ENCODE data around the gene SFSWAP.
A peak's percentile ranks its signal among the peaks of the same experiment; 100 is the strongest.
"Not testable (repeated sequence)": the region's sequence is repeated elsewhere in the genome, so short reads cannot be mapped to it uniquely, and the experiment has no call there.

The SFSWAP gene

DNA sequence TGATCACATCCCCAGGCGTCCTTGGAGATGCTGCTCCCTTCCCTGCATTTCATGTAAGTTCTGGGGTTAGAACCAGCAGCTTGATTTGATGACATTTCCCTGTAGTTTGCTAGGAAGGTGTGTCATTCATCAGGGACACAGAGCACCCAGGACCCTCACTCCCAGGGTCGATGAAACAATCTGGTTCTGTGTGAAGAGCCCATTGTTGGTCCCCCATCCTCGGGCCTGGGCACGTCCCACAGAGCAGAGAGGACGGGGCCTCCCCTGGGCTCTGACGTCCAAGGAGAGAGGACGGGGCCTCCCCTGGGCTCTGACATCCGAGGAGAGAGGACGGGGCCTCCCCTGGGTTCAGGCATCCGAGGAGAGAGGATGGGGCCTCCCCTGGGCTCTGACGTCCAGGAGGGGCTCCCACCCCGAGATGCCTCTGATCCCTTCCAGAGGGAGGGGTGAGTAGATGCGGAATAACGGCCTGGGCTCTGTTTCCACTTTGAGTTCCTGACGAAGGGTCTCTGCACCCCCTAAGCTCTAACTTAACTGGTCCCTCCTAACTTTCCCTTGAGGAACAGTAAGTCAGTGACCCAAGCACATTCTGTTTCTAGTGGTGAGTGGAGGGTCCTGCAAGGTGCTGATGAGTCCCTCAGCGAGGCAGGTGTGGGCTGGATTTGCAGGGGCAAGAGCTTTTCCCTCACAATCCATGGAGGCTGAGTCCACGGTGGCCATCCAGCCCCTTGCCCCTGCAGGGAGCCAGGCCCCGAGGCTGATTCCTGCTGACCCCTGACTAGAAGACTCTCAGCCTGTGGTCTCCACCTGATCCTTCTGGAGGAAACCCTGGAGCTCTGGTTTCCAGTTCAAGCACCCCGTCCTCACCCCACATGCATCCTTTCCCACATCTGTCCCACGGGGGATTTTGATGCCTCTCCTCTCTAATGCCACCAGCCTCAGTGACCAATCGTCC is 35.5 kb upstream of the SFSWAP start:
- Mint-ChIP-seq H3K36me3 (ENCODE audit: low read depth) (no peaks in the 10 kb centered on the region), H3K27ac (no peak overlapping the region), H3K9me3 (peaks cover 8% of the 10 kb centered on the region), H3K4me1 (peaks cover 4% of the 10 kb centered on the region), H3K4me3 (no peak overlapping the region), H3K27me3 (ENCODE audit: low read depth) (peaks cover 45% of the 10 kb centered on the region)
- TF ChIP-seq, protein P1, sequence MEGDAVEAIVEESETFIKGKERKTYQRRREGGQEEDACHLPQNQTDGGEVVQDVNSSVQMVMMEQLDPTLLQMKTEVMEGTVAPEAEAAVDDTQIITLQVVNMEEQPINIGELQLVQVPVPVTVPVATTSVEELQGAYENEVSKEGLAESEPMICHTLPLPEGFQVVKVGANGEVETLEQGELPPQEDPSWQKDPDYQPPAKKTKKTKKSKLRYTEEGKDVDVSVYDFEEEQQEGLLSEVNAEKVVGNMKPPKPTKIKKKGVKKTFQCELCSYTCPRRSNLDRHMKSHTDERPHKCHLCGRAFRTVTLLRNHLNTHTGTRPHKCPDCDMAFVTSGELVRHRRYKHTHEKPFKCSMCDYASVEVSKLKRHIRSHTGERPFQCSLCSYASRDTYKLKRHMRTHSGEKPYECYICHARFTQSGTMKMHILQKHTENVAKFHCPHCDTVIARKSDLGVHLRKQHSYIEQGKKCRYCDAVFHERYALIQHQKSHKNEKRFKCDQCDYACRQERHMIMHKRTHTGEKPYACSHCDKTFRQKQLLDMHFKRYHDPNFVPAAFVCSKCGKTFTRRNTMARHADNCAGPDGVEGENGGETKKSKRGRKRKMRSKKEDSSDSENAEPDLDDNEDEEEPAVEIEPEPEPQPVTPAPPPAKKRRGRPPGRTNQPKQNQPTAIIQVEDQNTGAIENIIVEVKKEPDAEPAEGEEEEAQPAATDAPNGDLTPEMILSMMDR (IDR thresholded peaks at IDR 0.05; ENCODE audit: unreplicated experiment in 3 of 3): no peak

DNA sequence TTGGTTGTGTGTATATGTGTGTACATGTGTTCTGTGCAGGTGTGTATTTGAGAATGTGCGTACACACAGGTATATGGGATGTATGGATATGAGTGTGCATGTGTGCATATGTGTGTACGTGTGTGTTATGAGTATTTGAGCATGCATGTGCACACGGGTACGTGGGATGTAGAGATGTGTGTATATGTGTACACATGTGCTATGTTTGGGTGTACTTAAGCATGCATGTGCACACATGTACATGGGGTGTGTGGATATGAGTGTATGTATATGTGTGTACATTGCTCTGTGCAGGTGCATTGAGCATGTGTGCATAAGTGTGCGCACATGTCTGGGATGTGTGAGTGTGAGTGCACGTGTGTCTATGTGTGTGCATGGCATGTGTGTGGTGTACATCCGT is 34.3 kb upstream of the SFSWAP start:
- Mint-ChIP-seq H3K4me3 (no peak overlapping the region), H3K27ac (no peak overlapping the region), H3K9me3 (peaks cover 8% of the 10 kb centered on the region), H3K36me3 (ENCODE audit: low read depth) (no peaks in the 10 kb centered on the region), H3K27me3 (ENCODE audit: low read depth) (peaks cover 45% of the 10 kb centered on the region), H3K4me1 (peaks cover 4% of the 10 kb centered on the region)
- TF ChIP-seq, protein P1 (IDR thresholded peaks at IDR 0.05; ENCODE audit: unreplicated experiment in 3 of 3): no peak

DNA sequence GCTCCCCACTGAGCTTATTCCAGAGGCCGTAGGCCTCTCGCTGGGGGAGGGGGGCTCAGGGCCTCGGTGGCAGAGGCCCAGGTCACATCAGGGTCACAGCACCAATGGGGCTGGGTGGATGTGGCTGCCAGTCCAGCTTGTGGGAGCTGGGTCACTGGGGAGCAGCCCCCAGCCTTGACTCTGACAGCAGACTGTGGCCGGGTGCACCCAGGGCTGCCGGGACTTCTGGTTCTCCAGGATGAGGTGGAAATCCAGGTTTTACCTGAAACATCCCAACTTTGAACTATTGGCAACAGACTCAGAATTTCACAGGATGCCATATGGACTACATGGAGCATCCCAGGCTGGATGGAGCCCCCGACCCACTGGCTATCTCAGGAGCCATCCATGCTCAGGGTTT is 33.8 kb upstream of the SFSWAP start:
- not testable (repeated sequence) for H3K27ac Mint-ChIP-seq, H3K4me3 Mint-ChIP-seq

DNA sequence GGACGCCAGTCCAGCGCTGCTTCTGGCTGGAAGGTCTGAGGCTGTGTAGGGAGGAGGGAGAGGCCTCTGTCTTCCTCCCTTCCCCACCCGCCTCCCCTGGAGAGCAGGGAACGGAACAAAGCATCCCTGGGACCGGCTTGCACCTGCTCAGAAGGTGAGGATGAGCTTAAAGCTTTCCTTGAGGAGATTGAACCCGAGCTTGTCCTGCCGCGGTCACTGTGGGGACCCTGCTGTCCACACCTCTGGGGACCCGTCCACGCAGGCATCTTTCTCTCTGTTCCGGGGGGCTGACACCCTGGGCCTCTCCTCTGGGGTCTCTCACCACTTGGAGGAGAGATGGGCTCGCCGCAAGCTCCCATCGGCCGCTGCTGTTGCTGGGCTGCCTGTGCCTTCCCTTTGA is 33.2 kb upstream of the SFSWAP start:
- Mint-ChIP-seq H3K9me3 (peaks cover 8% of the 10 kb centered on the region), H3K27ac (no peak overlapping the region), H3K27me3 (ENCODE audit: low read depth) (peaks cover 42% of the 10 kb centered on the region), H3K4me3 (no peak overlapping the region), H3K4me1 (peaks cover 3% of the 10 kb centered on the region), H3K36me3 (ENCODE audit: low read depth) (no peaks in the 10 kb centered on the region)
- TF ChIP-seq, protein P1 (IDR thresholded peaks at IDR 0.05; ENCODE audit: unreplicated experiment in 3 of 3): no peak

More for the DNA sequence above, 33.8 kb upstream of the SFSWAP start:
- H3K36me3 Mint-ChIP-seq (ENCODE audit: low read depth); H3K4me1 Mint-ChIP-seq; H3K9me3 Mint-ChIP-seq: not testable (repeated sequence)
- H3K27me3 Mint-ChIP-seq (ENCODE audit: low read depth): peaks cover 45% of the 10 kb centered on the region

DNA sequence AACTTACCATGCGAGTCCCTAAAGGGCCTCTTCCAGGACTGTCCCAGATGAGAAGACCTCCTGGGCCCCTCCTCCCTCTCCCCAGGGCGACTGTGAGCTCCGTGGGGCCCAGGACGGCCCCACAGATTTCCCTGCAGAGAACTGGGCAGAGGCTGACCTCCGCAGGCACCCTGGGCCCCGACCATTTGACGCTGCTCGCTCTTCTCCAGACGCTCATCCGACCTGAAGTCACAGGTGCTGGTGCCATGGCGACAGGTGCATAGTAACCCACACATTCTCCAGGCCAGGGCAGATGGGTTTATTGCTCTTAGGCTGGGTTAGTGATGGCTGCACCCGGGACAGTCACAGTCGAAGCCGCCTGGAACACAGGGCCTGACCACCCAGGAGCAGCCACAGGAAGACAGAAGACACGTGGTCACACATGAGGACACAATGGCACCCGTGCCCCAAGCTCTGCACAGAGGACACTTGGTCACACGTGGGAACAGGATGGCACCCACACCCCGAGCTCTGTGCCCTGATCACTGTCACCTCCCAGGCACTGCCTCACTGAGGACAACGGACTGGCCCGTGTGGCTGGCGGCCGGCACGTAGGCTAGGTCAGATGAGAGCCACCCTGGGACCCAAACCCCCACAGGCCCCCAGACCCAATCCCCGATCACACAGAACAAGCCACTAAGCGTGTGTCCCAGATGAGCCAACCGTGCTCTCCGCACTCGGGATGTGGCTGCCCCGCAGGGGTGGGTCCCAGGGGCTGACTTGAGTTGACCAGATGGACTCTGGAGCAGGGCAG is 32.3 kb upstream of the SFSWAP start:
- not testable (repeated sequence) for H3K4me1 Mint-ChIP-seq; H3K36me3 Mint-ChIP-seq (ENCODE audit: low read depth); H3K9me3 Mint-ChIP-seq; H3K4me3 Mint-ChIP-seq
- H3K27ac Mint-ChIP-seq: peak overlapping the region in 1 of 3 experiments; percentile 55
- peaks cover 47% of the 10 kb centered on the region for H3K27me3 Mint-ChIP-seq (ENCODE audit: low read depth)

DNA sequence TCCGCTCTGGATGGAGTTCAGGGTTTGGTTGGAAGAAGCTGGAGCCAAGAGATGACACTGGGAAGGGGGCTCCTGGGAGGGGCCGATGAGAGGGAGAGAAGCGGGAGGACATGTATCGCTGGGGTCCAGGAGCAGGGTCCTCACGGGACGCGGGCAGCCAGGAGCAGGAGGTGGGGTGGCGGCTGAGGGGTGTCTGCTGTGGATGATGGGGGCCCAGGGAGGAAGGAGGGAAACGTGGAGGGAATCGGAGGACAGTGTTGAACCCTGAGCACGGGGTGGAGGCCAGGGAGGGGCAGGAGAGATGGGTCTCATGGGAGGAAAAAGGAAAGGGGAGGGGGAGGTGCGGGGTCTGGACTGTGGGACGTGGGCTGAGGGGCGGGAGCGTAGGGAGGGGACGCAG is 31.7 kb upstream of the SFSWAP start:
- H3K27me3 Mint-ChIP-seq (ENCODE audit: low read depth): peaks cover 49% of the 10 kb centered on the region
- not testable (repeated sequence) for H3K27ac Mint-ChIP-seq; H3K4me1 Mint-ChIP-seq; H3K36me3 Mint-ChIP-seq (ENCODE audit: low read depth); H3K9me3 Mint-ChIP-seq; H3K4me3 Mint-ChIP-seq

DNA sequence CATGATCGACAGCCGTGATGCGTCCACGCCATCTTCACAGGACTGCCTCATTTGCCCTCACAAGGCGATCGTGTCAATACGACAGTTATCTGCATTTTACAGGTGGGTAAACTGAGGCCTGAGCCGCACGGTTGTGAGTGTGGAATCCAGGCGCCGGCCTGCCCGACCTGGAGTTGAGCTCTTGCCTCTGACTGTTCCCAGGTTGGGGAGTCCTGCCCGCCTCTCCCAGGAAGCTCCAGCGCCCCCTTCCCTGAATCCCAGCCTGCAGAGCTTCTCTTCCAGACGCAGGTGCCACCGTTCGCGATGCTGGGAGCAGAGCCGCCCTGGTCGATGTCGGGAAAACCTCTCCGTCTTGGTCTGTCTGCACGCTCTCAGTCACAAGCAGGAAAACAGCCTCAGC is 31.1 kb upstream of the SFSWAP start:
- not testable (repeated sequence) for H3K9me3 Mint-ChIP-seq; H3K4me1 Mint-ChIP-seq; H3K4me3 Mint-ChIP-seq; H3K27ac Mint-ChIP-seq; H3K36me3 Mint-ChIP-seq (ENCODE audit: low read depth)
- peaks cover 49% of the 10 kb centered on the region for H3K27me3 Mint-ChIP-seq (ENCODE audit: low read depth)

DNA sequence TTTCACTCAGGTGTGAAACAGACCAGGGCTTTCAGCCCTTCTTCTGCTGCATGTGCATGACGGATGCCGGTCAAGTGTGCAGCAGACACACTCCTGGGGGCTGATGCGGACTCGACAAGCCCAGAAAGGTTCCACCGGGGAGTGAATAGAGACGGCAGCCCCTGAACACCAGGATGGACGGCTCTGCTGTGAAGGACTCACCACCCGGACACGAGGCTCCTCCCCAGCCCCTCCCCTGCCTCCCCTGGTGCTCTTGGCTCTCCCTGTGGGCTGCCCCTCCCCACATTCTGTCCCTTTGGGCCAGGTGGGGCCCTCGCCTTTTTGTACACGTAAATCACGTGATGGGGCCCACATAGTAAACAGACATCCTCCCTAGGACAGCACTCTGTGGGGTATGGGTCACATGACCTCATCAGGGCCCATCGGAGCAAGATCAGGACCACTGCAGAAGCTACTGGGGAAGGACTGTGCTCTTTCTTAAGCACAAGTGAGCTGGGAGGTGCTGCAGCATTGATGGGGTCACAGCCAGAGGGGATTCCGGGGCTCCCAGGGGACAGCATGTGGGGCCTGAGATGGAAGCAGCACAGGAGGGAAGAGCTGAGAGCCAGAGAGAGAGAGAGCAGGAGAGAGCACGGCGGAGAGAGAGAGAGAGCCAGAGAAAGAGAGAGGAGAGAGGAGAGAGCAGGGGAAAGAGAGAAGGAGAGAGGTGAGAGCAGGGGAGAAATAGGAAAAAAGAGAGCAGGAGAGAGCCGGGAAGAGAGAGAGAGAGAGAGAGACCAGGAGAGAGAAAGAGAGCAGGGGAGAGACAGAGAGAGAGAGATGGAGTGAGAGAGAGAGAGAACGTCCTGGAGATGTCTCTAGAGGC is 30.3 kb upstream of the SFSWAP start:
- H3K36me3 Mint-ChIP-seq (ENCODE audit: low read depth); H3K27ac Mint-ChIP-seq; H3K4me3 Mint-ChIP-seq; H3K9me3 Mint-ChIP-seq; H3K4me1 Mint-ChIP-seq: not testable (repeated sequence)
- H3K27me3 Mint-ChIP-seq (ENCODE audit: low read depth): peaks cover 46% of the 10 kb centered on the region
